Inflammatory macrophage (primary cell): Measurements from ENCODE around the gene SPACA7.

Source experiments
- DNase-seq, 2 donors: peaks; one replicate each; pipeline ENCODE4 v3.0.0-alpha.2; 2020 to 2022

SPACA7 gene

DNA sequence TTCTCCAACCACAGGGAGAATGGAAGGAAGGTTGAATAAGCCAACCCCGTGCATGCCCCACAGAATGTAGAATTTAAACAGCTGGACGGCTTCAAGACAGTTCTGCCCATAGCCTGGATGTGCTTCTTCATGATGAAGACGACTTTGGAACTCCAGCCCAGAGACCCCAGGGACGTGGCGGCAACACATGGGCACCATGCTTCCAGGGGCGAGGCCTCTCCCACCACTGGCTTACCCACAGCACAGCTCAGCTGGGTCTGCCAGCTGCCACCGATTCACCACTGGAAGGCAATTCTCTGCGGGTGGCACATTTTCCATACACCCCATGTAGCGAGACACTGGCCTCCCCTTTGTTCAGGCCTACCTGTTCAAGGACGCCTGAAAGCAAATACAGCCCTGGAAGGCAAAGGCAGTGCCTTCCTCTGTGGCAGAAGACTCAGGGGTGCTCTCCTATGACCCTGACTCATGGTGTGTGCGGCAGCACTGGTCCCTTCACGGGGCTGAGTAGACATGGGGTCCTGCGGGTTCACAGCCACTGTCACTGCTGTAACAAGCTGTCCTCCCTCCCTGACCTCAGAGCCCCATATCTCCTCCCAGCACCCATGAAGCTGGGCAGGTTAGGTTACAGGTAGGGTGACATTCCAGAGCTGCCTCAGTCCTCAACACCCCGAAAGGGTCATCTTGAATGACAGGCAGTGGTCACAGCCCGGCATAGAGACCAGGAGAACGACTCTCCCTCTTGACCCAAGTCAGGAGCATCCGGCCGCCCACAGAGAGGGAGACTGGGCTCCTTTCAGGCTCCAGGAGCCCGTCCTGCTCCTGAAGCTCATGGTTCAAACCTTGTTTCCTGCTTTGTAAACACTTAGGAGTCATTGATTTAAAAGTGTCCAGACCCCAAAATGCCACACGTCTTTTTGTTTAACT lies 72.7 kb downstream of the SPACA7 start:
- no peak for DNase-seq

DNA sequence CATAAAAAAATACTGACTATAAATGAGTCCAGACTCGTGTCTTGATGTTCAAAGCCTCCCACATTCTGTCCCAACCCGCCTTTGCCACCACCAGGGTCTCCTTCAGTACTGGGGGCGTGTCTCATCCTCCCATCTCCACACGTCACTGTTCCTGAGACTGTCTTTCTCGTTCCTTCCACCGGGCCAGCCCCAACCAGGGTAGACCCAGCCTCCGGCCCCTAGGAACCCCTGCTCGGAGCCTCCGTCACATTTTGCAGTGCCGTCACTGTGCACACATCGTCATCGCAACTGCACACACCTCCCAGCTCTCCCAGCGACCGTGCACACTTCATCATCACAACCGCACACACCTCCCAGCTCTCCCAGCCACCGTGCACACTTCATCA lies 73.4 kb downstream of the SPACA7 start:
- no peak for DNase-seq

DNA sequence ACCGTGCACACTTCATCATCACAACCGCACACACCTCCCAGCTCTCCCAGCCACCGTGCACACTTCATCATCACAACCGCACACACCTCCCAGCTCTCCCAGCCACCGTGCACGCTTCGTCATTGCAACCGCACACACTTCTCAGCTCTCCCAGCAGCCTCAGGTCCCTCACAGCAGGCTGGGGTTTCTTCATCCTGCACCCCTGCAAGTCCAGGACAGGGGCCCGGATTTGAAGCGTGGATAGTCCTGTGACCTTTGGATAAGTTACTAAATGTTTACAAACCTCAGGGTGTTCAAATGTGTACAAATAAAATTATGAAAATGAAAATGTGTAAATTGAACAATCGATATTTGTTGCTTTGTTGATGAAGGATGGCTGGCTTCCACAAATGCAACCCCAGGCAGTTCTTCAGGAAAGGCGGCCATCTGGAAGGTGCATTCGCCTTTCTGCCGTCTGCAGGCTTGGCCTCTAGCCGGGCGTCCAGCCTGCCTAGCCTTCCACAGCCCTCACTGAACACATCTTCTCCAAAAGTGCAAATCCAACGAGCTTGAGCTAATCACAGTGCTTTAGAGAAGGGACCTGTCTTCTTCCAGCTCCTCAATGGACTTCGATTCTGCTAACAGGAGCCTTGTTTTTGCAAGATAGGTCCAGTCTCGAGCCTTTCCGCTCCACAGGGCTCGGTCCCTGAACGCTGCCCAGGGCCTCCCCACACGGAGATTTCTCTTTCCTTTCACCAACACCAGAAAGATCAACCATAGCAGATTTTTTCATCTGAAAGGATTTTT lies 74.2 kb downstream of the SPACA7 start:
- no peak for DNase-seq

DNA sequence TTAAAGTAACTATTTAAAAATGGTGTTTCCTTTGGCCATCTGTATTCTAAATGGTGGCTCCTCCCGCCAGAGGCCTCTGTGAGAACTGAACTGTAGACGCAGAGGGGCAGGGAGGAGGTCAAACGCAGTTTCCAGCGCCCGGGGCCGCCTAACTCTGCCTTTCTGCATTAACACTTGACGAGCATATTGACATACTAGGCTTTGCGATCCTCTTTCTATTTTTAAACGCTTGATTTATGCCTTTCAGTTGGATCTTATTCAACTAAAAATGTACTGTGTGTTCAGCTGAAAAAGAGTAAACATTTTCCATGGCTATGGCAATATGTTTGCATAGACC lies 74.7 kb downstream of the SPACA7 start:
- no peak for DNase-seq

DNA sequence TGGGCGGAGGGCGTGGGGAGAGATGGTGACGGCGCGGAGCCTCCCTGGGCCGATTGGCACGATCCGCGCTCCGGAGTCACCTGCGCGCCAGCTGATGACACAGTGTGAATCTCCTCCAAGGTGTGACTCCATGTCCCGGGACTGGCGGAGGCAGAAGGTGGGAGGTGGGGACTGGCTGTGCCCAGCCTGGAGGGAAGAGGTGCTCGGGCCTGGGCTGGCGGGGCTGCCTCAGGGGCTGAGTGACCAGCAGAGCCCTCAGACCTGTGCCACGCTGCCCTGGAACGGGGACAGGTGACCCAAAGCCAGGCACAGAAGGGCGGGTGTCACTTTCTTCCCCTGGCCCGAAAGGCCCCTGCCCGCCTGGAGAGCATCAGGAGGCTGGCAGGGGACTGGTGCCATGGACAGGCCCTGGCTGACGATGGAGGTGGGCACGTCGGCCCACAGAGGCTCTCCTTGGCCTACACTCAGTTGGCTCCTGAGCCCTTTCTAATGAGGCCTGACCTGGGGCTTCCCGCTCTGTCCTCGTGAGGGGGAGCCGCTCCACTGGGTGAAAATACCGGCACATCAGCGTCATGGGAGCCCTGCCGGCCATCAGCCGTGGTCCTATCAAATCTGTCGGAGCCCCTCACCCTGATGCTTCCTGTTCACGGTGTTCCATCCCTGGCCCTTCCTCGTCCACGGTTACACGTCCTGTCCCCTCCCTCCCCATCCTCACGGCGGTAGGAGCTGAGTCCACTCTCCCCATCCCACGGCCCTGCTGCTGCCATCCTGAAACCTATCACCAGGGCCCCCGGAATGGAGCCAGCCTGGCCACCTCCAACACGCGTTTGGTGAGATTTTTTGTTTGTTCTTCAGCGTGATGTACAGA lies 75.6 kb downstream of the SPACA7 start:
- no peak for DNase-seq

DNA sequence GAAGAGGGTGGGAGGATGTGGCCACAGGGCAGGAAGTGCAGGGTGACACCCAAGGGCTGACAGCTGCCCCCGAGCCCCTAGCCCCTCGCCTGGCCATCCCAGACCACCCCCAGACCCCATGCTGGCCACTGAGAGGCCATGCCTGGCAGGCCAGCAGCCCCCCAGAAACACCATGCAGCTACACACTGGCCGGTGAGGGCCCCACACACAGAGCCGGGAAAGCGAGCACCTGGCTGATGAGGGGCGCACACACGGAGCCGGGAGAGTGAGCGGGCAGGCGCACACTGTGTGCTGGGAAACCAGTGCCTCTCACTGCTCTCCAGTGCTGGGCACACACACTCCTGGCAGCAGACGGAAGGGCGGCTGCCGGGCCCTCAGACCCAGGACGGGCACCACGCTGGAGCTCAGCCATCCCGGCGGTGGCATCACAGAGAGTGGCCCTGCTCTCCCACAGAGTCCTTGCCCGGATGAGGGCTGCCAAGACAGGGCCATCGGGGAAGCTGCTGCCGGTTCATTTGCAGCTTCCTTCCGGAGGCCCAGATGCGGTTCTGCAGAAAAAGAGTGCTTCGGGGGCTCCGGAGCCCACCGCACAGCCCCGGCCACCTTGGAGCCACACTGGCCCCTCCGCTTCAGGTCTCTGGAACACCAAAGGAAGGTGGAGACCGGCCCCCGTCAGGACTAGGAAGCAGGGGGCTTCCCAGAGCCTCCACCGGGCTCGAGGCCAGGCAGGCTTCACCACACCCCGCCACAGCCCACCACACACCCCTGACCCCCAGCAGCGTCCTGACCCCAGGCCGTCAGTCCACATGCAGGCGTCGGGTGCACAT lies 76.4 kb downstream of the SPACA7 start:
- DNase-seq: no peak

DNA sequence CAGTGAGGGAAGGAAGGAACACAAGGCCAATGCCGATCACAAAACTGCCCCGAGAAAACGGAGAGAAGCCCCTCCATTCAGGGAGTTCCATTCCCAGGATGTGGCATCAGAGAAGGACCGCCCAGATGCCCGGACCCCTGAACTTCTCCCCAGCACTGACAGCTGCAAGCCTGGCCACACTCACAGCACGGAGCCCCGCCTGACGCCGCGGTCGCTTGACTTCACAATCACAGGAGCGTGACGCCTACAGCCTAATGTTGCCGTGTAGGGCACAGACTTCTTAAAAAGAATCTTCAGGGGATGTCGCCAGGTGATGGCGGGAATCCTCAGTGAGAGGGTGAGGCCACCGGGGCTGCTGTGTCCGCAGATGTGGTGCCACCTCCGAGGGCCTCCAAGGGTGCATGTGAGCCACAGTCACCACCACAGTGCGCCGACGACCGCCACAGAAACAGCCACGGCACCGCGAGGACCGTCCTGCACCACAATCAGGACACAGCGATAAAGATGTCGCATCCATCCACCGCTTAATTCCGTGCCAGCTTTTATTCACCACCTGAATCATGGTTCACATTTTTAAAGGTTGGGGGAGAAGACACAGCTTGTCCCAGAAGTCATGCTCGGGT lies 77.2 kb downstream of the SPACA7 start:
- no peak for DNase-seq

DNA sequence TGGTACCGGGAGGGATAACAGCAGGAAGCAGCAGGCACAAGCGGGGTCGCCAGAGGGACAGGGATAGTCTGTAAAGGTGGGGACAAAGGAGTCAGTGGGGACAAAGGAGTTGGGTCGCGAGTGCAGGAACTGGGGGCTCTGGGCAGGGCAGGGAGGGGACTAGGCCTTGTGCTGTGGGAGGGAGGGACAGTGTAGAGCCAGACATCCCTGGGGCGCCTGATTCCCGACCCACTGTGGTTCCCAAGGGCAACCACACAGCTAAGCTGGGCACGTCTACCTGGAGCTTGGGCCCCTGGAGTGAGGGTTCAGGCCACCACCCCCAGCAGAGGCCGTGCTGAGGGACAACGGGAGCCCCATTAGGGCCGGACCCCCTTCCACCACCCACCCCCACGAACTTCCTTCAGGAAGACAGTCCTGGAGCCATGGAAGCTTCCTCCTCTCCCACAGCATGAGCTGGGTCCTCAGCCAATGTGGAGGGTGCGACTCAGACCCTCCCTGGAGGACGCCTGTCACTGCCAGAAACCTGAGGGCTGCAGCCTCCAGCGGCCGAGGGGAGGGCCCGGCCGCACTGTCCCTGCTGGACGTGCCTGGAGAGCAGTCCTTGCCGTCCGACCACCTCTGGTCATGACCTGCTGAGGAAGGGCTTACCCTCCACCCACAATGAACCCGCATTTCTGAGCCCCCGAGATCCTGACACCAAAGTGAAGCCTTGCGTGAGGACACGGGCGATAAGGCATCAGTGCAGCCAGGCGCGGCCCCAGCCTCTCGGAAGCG lies 77.9 kb downstream of the SPACA7 start:
- no peak for DNase-seq

DNA sequence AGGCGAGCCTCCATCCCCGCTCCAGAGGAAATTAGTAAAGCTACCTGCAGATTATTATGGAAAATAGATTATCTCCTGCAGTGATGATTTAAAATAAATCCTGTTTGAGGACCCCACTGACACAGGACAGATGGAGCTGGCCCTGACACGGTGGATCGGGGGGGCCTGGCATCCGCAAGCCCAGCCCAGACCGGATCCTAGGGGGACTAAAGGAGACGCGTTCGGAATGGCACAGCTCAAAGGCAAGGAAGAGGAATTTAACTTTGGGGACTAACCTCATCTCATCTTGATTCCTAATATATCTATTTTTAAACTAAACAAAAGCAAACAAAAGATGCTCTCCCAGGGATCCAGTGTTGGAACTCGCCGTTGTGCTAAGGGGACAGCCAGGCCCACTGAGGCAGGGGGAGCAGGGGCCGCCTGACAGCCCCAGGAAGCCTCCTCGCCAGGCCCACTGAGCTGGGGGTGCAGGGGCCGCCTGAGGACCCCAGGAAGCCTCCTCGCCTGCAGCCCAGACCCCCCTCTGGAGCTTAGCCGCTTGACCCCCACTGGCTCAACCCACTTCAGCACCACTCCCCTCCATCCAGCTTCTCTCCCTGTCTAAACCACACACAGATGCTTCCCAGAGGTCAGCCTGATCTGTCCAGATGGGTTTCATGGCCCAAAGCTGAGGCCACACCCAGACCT lies 78.6 kb downstream of the SPACA7 start:
- no peak for DNase-seq

DNA sequence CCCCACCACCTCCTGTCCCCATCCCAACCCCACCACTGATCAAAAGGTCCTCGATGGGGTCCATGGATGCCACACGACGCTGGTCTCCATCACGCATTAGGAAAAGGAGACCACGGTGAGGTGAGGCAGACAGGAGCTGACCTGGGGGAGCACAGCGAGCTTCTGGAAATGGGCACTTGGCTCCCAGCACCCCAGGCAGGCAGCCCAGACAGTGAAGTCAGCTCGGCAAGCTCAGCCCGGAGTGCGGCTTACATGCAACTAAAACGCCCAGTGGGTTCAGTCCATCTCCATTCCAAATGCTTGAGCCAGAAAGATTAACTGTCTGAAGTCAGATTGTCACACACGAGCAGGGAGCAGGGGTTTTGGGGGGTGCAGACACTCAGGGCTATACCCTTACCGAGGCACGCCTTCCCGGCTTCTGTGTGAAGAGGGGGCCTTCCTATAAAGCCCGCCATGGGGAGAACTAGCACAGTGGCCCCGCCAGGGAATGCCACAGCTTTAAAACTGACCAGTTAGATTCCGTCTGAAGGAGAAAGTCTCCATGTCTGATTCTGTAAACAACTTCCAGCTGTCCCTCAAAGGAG lies 79.4 kb downstream of the SPACA7 start:
- DNase-seq: no peak

DNA sequence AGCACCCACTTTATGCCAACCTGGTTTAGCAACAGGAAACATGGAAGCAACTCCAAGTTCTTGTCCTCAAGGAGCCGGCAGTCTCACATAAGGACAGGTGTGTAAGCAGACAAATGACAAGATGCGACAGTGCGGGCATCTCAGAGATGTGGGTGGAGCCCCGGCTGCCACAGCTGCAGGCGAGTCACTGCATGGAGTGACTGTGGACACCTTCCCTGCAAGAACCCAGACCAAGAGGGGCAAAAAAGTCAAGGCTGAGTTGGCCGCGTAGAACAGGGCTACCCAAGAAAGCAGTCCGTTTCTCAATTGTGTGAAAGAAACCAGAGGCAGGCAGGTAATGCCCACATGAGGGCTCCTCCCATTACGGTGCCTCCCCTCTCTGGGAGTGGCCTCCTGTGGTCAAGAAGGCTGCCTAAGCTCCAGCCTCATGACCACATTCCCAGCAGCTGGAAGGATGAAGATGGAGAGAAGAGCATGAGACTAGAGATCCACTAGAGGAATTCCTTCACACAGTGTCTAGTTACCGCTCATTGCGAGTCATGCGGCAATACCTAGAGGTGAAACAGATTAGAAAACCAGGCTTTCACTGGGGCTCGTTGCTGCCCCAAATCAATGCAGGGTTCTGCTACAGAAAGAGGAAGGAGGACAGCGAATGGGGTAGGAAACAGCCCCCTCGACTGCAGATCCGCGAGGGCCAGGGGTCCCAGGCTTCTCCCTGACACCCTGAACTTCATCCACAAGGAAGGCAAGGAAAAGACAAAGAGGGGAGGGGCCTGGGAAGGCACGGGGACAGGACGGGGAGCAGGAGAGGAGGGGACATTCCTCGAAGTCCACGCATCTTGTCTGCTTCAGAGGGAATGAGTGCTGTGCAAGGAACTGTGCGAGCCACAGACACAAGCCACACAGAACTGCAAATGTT lies 80.2 kb downstream of the SPACA7 start:
- DNase-seq: no peak

DNA sequence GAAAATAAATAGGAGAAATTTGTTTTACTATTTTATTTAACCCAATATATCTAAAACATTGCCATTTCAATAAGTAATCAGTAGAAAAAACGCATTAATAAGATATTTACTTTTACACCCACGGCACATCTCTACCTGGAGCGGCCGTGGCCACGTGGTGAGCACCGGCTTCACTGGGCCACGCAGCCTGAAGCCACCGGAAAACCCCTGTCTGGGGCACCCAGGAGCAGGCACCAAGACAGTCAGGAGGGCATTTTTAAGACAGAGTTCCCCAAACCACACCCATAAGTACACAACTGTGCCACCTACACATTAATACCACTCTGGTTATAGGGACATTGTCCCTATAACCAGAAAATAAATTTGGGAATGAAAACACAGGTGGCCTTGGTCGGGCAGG lies 80.9 kb downstream of the SPACA7 start:
- DNase-seq: no peak

DNA sequence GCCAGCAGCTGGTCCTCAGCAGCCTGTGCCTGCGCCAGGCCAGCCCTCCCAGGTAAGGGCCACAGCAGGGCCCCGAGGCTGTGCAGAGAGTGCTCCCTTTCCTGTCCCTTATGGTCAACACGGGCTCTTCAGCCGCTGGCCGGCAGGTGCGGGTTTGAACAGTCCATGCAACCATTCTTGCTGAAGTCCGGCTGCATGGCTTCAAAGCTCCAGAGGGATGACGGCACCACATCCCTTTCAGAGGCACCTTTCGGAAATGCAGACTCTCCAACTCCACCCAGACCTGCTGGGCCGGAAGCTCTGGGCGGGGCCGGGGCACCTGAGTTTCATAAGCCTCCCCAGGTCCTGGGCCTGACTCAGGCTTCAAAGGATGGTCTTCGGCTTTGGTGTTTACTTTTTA lies 81.3 kb downstream of the SPACA7 start:
- no peak for DNase-seq

DNA sequence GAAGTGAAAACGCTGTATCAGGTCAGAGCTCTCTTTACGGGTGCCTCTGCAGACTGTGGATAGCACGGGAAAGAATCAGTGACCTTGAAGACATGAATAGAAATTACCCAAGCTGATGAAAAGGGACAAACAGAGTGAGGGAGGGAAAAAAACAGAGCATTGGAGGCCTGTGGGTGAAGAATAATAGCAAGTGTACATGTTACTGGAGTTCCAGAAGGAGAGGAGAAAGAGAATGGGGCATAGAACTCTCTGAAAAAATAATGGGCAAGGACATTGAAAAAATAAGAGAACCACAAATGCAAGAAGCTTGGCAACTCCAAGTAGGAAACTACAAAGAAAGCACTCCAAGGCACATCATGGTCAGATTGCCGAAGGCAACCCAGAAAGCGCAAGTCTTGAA lies 86.3 kb downstream of the SPACA7 start:
- DNase-seq: no peak

DNA sequence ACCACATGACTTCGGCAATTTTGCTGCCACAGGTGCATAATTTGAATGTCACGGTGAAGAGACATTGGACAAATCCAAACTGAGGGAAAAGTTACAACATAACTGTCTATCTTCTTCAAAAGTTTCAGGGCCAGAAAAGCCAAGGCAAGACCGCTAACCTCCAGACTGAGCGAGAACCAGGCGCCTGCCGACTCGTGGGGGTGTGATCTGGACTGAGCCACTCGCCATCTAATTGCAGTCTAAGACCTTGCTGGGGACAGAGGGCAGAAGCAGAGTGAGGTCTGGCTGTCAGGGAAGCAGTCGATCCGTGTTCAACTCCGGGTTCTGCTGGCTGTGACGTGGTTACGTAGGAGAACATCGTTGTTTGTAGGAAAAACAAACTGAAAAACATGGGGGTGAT lies 88.6 kb downstream of the SPACA7 start:
- DNase-seq: no peak

DNA sequence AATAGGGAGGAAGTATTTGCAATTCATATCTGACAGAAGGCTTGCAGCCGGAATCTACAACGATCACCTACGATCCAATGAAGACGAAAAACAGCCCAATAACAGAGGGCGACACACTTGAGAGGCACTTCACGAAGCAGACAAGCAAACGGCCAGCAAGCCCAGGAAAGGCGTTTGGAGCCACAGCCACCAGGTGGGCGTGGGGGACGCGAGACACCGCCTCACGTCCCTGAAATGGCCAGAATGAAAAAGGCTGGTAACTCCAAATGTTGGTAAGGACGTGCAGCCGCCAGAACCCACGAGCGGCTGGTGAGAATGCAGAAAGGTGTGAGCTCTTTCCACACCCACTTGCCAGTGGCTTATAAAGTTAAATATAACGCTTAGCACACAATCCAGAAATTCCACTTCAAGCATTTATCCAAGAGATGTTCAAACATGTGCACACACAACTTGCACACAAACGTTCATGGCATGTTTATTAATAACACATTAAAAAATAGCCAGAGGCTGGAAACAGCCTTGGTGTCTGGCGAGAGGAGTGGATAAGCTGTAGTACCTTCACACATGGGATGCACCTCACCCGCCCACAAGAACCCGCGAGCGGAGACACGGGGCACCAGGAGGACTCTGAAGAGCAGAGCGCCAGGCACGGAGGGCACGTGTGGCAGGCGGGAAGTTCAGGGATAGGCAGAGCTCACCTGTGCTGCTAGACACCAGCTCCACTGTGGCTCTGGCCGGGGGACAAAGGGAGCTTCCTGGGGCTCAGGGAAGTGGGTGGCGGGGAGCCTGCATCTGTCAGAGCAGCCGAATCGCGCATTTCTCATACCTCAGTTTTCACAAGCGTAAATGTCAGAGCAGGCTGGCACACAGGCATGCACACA lies 89.3 kb downstream of the SPACA7 start:
- DNase-seq: no peak
